OCI-LY3 (cell line): ENCODE data around the gene CCDC83.

Experiments used
- CTCF ChIP-seq: fragments of 200-600, 300-600 bp; sonication (generic); IDR thresholded peaks from 2 replicates; pipeline ENCODE4 v1.5.1; 2014; ENCODE audit warnings: antibody characterized with exemption, low read length, low read depth
- EZH2phosphoT487 ChIP-seq: fragments of 200-600 bp; shearing (Covaris generic); IDR thresholded peaks from 2 replicates; pipeline ENCODE4 v1.6.1; 2018; ENCODE audit warnings: antibody characterized with exemption, mixed run types, low read depth

- TF ChIP-seq CTCF (no peak), EZH2phosphoT487 (no peak)
These were observed 29.4 kb downstream of the CCDC83 start for GRCh38 chr11:85884581-85885021.
